GM12872 (cell line): ENCODE data around the gene TXLNB.

Experiments
- TF ChIP-seq, protein P1 (sequence below): IDR thresholded peaks from 3 replicates; pipeline ENCODE4 v1.5.1; 2011; ENCODE audit warnings: low read depth, mild to moderate bottlenecking, low read length, moderate library complexity; ENCODE audit not compliant: insufficient read depth

Gene TXLNB

DNA sequence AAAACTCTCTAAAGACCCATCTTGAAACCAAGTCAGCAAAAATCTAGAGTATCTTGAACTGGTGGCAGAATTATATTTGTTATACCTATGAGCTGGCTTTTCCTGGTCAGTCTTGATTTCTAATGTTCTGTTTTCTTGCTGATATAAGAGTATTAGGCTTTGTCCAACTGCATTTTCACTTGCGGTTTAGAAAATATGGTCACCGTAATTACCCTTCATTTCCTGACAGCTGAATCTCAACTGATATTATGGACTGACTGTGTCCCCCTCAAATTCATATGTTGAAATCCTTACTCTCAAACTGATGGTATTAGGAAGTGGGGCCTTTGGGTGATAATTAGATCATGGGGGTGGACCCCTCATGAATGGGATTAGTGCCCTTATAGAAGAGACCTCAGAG is 72.1 kb downstream of the TXLNB start:
- TF ChIP-seq, protein P1, sequence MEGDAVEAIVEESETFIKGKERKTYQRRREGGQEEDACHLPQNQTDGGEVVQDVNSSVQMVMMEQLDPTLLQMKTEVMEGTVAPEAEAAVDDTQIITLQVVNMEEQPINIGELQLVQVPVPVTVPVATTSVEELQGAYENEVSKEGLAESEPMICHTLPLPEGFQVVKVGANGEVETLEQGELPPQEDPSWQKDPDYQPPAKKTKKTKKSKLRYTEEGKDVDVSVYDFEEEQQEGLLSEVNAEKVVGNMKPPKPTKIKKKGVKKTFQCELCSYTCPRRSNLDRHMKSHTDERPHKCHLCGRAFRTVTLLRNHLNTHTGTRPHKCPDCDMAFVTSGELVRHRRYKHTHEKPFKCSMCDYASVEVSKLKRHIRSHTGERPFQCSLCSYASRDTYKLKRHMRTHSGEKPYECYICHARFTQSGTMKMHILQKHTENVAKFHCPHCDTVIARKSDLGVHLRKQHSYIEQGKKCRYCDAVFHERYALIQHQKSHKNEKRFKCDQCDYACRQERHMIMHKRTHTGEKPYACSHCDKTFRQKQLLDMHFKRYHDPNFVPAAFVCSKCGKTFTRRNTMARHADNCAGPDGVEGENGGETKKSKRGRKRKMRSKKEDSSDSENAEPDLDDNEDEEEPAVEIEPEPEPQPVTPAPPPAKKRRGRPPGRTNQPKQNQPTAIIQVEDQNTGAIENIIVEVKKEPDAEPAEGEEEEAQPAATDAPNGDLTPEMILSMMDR: no peak

DNA sequence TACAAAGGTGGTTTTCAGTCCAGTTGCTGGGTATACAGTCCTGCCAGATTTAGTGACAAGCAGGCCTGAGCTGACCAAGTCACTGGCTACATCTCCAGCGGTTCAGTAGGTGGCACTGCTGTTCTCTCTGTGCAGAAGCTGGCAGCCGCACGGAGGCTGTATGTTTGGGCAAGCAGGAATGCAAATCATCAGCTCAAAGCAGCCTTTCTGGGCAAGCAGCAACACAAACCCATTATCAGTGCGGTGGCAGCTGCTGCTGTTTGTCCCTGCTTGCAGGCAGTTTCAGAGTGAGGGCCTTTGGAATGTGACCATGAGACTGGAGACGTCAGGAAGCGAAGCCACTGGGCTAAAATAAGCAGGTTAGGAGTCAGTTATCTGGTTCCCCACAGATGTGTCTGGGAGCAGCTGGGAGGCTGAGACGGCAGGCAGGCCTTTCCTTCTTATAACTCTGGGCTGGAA is 72.5 kb downstream of the TXLNB start:
- TF ChIP-seq, protein P1: peak; percentile 91

- TF ChIP-seq, protein P1: no peak
Observed at GRCh38 chr6:139205843-139206242, 86.0 kb downstream of the TXLNB start.

- TF ChIP-seq, protein P1: 0 out of 3 replicates have a peak, but pooled peaks have one; percentile 12
Observed at GRCh38 chr6:139204978-139205377, 86.8 kb downstream of the TXLNB start.

GRCh38 chr6:139201378-139201777 is 90.4 kb downstream of the TXLNB start:
- TF ChIP-seq, protein P1: no peak

GRCh38 chr6:139198529-139199288 is 93.1 kb downstream of the TXLNB start:
- TF ChIP-seq, protein P1: no peak

DNA sequence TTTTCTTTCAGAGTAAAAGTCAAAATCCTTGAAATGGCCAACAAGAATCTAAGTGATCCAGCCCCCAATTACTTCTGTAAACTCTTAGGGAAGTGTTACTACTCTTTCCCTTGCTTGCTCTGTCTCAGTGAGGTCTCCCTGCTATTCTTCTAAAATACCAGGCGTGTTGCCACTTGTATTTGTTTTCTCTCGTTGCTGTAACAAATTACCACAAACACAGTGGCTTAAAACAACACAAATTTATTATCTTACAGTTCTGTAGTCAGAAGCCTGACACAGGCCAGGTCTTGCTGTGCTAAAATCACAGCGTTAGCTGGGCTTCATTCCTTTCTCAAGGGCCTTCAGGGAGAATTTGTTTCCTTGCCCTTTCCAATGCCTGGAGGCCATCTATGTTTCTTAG is 97.1 kb downstream of the TXLNB start:
- TF ChIP-seq, protein P1: no peak
